HG03045 (cell line): Measurements from ENCODE around the gene MICAL2.

Experiments used
- ATAC-seq: cut with Tn5 transposase; IDR thresholded peaks from one replicate; pipeline ENCODE4 v1.9.1; 2021; ENCODE audit warnings: mild to moderate bottlenecking, moderate library complexity; ENCODE audit not compliant: unreplicated experiment

Gene MICAL2

DNA sequence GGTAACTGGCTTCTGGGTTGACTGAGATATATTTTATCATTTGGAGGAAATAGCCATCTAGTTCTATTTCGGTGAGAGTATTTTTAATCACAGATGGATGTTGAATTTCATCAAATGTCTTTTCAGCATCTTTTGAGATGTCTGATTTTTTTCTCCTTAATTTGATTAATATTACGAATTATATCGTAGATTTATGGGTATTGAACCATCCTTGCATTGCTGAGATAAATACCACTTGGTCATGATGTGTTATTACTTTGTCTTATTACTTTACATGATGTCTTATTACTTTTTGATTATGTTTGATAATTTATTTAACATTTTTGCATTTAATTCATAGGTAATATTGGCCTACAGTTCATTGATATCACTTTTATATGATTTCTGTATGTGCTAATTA lies 188.2 kb downstream of the MICAL2 start:
- ATAC-seq, result no peak

GRCh38 chr11:12301379-12301778 lies 191.0 kb downstream of the MICAL2 start:
- no peak for ATAC-seq

DNA sequence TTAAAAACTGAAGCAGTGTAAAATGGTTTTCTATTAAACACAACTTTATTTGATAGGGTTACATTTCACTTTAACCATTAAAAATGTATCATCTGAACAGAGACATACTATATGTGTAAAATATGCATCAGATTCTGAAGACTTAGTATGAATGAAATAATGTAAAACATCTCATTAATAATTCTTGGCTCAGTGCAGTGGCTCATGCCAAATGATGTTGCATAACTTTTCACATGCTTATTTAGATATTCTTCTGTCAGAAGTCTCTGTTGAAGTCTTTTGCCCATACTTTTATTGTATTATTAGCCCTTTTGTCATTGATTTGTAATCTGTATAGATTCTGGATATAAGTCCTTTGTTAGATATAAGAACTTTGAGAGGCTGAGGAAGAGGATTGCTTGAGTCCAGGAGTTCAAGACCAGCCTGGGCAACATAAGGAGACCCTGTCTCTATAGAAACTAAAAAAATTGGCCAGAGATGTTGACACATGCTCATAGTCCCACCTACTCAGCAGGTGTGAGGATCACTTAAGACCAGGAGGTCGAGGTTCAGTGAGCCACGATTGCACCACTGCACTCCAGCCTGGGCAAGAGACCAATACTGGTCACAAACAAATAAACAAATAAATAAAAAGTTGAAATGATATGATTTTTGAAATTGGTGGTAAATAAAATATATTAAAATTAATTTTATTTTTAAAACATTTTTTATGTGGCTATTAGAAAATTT lies 193.2 kb downstream of the MICAL2 start:
- no peak for ATAC-seq

- ATAC-seq, result no peak
These were observed 196.4 kb downstream of the MICAL2 start for GRCh38 chr11:12306830-12307229.

DNA sequence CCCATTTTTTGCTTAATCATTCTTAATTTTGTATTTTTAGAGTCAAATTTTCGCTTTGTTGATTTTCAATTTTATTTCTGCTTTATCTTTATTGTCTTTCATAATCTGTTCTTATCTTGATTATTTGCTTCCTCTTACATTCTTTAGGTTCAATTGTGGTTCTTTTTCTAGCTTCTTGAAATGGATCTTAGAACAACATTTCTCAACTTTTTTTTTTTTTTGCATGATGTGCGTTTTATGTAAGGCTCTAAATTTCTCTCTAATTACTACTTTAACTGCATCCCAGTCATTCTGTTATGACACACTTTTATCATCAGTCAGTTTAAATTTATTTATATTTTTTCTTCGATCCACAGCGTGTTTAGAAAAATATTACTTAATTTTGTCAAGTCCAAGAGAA lies 201.7 kb downstream of the MICAL2 start:
- ATAC-seq, result no peak
